Caco-2 (cell line): ENCODE measurements around the gene KPNA3. TPM values are rescaled to one million over a fixed set of nuclear protein-coding genes. Genes with fewer than 3 reads are reported as not detected.

Experiments used
- BruUV-seq: library from RNA; stranded (reverse); fragments of 400-500 nt; replicated peaks from 2 replicates; lab custom pipeline; 2021; lab: Mats Ljungman, UMichigan
- CTCF ChIA-PET: fragments of 300-600 bp; sonication (Branson Sonifier 250); formaldehyde crosslinking; loops from one replicate; lab custom pipeline; 2022; ENCODE audit warnings: antibody characterized with exemption; lab: Charles Lee
- POLR2A ChIA-PET: fragments of 300-600 bp; sonication (Branson Sonifier 250); formaldehyde crosslinking; loops from one replicate; lab custom pipeline; 2022; ENCODE audit warnings: antibody characterized with exemption; lab: Charles Lee
- DNase-seq, 2 experiments: peaks; one replicate each; pipeline versions ENCODE4 v3.0.0 to v3.0.0-alpha.2; 2020 to 2022
- H3K27me3 ChIP-seq: replicated peaks from 2 replicates; pipeline ENCODE4 v1.6.0; 2011; ENCODE audit warnings: low read length; ENCODE audit not compliant: control insufficient read depth, insufficient read depth
- H3K36me3 ChIP-seq: 2 replicates; pipeline ENCODE4 v1.5.1; 2011; ENCODE audit warnings: low read length; ENCODE audit not compliant: control insufficient read depth, insufficient read depth
- H3K4me1 ChIP-seq: fragments of 250-450 bp; sonication (Bioruptor Pico); 2 replicates; pipeline ENCODE4 v1.5.1; 2020; ENCODE audit warnings: mild to moderate bottlenecking
- H3K4me3 ChIP-seq: 2 replicates; pipeline ENCODE4 v1.5.1; 2011; ENCODE audit warnings: low read depth, mild to moderate bottlenecking, control low read depth, low read length
- H3K9me3 ChIP-seq: fragments of 250-450 bp; sonication (Bioruptor Pico); 2 replicates; pipeline ENCODE4 v1.5.1; 2020; ENCODE audit warnings: mild to moderate bottlenecking, moderate library complexity
- H3K27ac Mint-ChIP-seq: one replicate; pipeline ENCODE4 v1.8.0; 2022; ENCODE audit warnings: mixed read lengths; ENCODE audit not compliant: unreplicated experiment
- H3K27me3 Mint-ChIP-seq: one replicate; pipeline ENCODE4 v1.8.0; 2022; ENCODE audit warnings: mixed read lengths; ENCODE audit not compliant: insufficient read depth, unreplicated experiment
- H3K36me3 Mint-ChIP-seq: one replicate; pipeline ENCODE4 v1.8.0; 2022; ENCODE audit warnings: mild to moderate bottlenecking, mixed read lengths; ENCODE audit not compliant: insufficient read depth, unreplicated experiment
- H3K4me1 Mint-ChIP-seq: one replicate; pipeline ENCODE4 v1.8.0; 2022; ENCODE audit warnings: low read depth, mixed read lengths; ENCODE audit not compliant: unreplicated experiment
- H3K4me3 Mint-ChIP-seq: one replicate; pipeline ENCODE4 v1.8.0; 2022; ENCODE audit warnings: mild to moderate bottlenecking, moderate library complexity, mixed read lengths; ENCODE audit not compliant: unreplicated experiment
- H3K9me3 Mint-ChIP-seq: one replicate; pipeline ENCODE4 v1.8.0; 2022; ENCODE audit warnings: mixed read lengths; ENCODE audit not compliant: unreplicated experiment
- CTCF ChIP-seq, 2 experiments: fragments of 200-600 bp in 1 of 2; IDR thresholded peaks; 1 replicate in 1 of 2; 2 replicates in 1 of 2; pipeline versions ENCODE4 v1.5.1 to v1.8.0; 2011 to 2022; ENCODE audit warnings: antibody characterized with exemption in 1 of 2, control low read depth in 1 of 2, inconsistent platforms in 1 of 2, low read depth in 1 of 2, low read length in 1 of 2, mild to moderate bottlenecking in 1 of 2, moderate library complexity in 1 of 2; ENCODE audit not compliant: insufficient read depth in 1 of 2, severe bottlenecking in 1 of 2, unreplicated experiment in 1 of 2
- intact Hi-C: fragments of 100-400 bp; cut with micrococcal nuclease; formaldehyde crosslinking; loops from one replicate; pipeline ENCODE4 v1.10.0; 2022; ENCODE audit not compliant: unreplicated experiment
- total RNA-seq: library from RNA; stranded (reverse); gene quantifications from 2 replicates; pipeline ENCODE4 v1.2.3, GENCODE V29; 2022

Gene KPNA3
- total RNA-seq, 1 experiment from 2014 or later: 81.9 TPM

GRCh38 chr13:49655906-49656305, 136.6 kb downstream of the KPNA3 start:
- POLR2A ChIA-PET: no interaction called here
- intact Hi-C loops: no loop called here
- no peaks in the 10 kb centered on the region for H3K27me3 Mint-ChIP-seq
- no peaks in the 10 kb centered on the region for H3K27me3 ChIP-seq
- no peak overlapping the region for H3K4me3 ChIP-seq
- no peak overlapping the region for H3K4me3 Mint-ChIP-seq
- CTCF ChIA-PET: no interaction called here
- H3K36me3 ChIP-seq: 0 out of 2 replicates have a peak, but pooled peaks cover 2% of the 10 kb centered on the region
- no peak for DNase-seq
- H3K4me1 Mint-ChIP-seq: no peaks in the 10 kb centered on the region
- H3K9me3 ChIP-seq: no peaks in the 10 kb centered on the region
- no peak for TF ChIP-seq CTCF (IDR thresholded peaks at IDR 0.05; ENCODE audit: insufficient read depth in 1 of 2, low read depth in 1 of 2, low read length in 1 of 2, severe bottlenecking in 1 of 2, unreplicated experiment in 1 of 2)
- BruUV-seq: no TSS peak
- peaks cover under 1% of the 10 kb centered on the region for H3K36me3 Mint-ChIP-seq
- H3K4me1 ChIP-seq: no peaks in the 10 kb centered on the region
- no peaks in the 10 kb centered on the region for H3K9me3 Mint-ChIP-seq
- no peak overlapping the region for H3K27ac Mint-ChIP-seq

GRCh38 chr13:49654011-49654410, 138.5 kb downstream of the KPNA3 start:
- BruUV-seq: no TSS peak
- intact Hi-C loops: no loop called here
- Mint-ChIP-seq H3K27me3 (no peaks in the 10 kb centered on the region), H3K36me3 (no peaks in the 10 kb centered on the region), H3K27ac (no peak overlapping the region), H3K4me3 (no peak overlapping the region), H3K4me1 (no peaks in the 10 kb centered on the region), H3K9me3 (no peaks in the 10 kb centered on the region)
- POLR2A ChIA-PET: no interaction called here
- H3K4me3 ChIP-seq: no peak overlapping the region
- H3K27me3 ChIP-seq: no peaks in the 10 kb centered on the region
- H3K4me1 ChIP-seq: no peaks in the 10 kb centered on the region
- CTCF ChIA-PET: no interaction called here
- H3K36me3 ChIP-seq: no peaks in the 10 kb centered on the region; the same call in 1 of the 2 replicates
- no peak for TF ChIP-seq CTCF (IDR thresholded peaks at IDR 0.05; ENCODE audit: insufficient read depth in 1 of 2, low read depth in 1 of 2, low read length in 1 of 2, severe bottlenecking in 1 of 2, unreplicated experiment in 1 of 2)
- H3K9me3 ChIP-seq: no peaks in the 10 kb centered on the region
- DNase-seq: no peak

GRCh38 chr13:49653478-49653877, 139.0 kb downstream of the KPNA3 start:
- no peaks in the 10 kb centered on the region for H3K27me3 Mint-ChIP-seq
- DNase-seq: no peak
- BruUV-seq: no TSS peak
- intact Hi-C loops: loop anchor here (2.0 kb wide), 1 partner anchor 283 kb away; the partner anchor contains the start of gene SPRYD7
- TF ChIP-seq CTCF (IDR thresholded peaks at IDR 0.05; ENCODE audit: insufficient read depth in 1 of 2, low read depth in 1 of 2, low read length in 1 of 2, severe bottlenecking in 1 of 2, unreplicated experiment in 1 of 2): no peak
- no peak overlapping the region for H3K4me3 Mint-ChIP-seq
- no peaks in the 10 kb centered on the region for H3K36me3 Mint-ChIP-seq
- no peaks in the 10 kb centered on the region for H3K9me3 Mint-ChIP-seq
- H3K4me1 Mint-ChIP-seq: no peaks in the 10 kb centered on the region
- Histone ChIP-seq H3K27me3 (no peaks in the 10 kb centered on the region), H3K4me3 (no peak overlapping the region), H3K36me3 (no peaks in the 10 kb centered on the region; the same call in 1 of the 2 replicates), H3K4me1 (no peaks in the 10 kb centered on the region), H3K9me3 (no peaks in the 10 kb centered on the region)
- no peak overlapping the region for H3K27ac Mint-ChIP-seq
- ChIA-PET POLR2A (no interaction called here), CTCF (no interaction called here)
